ENCODE results near the gene BRIP1.
"Not testable (repeated sequence)": the region's sequence is repeated elsewhere in the genome, so short reads cannot be mapped to it uniquely, and the experiment has no call there.

Gene BRIP1

DNA sequence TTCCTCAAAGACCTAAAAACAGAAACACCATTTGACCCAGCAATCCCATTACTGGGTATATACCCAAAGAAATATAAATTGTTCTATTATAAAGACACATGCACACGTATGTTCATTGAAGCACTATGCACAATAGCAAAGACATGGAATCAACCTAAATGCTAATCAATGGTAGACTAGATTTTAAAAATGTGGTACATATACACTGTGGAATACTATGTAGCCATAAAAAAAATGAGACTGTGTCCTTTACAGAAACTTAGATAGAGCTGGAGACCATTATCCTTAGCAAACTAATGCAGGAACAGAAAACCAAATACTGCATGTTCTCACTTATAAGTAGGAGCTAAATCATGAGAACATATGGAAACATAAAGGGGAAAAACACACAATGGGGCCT, 36.5 kb downstream of the BRIP1 start:
- DNase-seq = not testable (repeated sequence)

DNA sequence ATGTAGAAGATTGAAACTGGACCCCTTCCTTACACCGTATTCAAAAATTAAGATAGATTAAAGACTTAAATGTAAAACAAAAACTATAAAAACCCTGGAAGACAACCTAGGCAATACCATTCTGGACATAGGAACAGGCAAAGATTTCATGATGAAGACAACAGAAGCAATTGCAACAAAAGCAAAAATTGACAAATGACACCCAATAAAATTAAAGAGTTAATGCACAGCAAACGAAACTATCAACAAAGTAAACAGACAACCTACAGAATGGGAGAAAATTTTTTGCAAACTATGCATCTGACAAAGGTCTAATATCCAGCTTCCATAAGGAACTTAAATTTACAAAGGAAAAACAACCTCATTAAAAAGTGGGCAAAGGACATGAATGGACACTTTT, 37.1 kb downstream of the BRIP1 start:
- DNase-seq = not testable (repeated sequence)

DNA sequence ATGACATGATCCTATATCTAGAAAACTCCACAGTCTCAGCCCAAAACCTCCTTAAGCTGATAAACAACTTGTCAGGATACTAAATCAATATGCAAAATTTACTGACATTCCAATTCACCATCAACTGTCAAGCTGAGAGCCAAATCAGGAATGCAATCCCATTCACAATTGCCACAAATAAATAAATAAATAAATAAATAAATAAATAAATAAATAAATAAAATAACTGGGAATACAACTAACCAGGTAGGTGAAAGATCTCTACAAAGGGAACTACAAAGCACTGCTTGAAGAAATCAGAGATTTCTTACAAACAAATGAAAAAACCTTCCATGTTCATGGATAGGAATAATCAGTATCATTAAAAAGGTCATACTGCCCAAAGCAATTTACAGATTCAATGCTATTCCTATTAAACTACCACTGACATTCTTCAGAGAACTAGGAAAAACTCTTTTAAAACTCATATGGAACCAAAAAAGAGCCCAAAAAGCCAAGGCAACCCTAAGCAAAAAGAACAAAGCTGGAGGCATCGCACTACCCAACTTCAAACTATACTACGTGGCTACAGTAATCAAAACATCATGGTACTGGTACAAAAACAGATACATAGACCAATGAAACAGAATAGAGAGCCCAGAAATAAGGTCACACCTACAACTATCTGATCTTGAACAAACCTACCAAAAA, 37.7 kb downstream of the BRIP1 start:
- no peak for DNase-seq

DNA sequence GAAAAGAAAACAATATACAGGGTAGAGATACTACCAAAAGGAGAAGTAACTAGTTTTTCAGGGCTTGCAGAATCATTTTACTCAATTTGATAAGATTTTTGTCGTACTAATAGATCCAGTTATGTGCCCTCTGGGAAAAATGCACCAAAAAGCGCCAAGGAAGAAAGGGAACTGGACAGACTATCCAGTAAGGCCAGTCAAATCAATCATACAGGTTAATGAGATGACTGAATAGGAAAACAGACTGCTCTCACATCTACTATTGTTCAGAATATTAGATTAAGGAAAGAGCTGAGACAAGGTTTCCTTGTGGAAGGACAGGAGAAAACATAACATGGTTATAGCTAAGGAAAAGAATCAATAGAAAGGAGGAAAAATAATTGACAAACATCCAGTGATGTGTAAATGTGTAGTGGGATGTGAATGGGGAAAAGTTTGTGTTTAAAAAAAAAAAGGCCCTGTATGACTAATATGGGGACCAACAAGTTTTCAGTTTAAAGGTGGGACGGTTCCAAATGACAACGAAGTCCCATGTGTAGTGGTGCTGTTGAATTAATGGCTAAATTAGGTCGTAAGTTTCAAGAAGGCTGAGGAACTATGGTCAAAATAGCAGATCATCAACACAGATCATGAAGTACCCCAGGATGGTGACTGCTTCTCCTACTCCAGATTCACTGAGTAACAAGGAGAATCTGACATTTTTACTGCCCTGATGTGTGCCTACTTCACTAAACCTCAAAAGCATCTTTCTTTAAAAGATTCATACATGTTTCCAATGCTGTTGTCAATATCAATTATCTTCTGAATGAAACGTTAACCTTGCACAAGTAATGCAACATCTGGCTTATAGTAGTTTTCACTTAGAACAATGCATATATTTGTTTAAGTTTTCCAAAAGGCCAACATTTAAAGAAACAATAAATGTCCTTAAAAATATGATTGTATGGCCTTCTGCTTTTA, 40.7 kb downstream of the BRIP1 start:
- no peak for DNase-seq

DNA sequence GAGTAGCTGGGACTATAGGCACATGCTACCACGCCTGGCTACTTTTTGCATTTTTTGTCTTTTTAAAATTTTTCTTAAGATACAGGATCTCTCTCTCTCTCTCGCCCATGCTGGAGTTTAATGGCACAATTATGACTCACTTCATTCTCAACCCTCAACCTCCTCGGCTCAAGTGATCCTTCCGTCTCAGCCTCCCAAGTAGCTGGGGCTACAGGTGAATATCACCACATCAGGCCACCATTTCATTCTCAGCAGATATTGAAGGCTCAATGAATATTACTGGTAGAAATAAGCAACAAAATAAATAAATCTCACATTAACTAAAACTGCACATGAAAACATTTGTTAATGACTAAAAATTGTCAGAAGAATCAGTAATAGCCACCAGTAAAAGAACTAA, 41.7 kb downstream of the BRIP1 start:
- no peak for DNase-seq

DNA sequence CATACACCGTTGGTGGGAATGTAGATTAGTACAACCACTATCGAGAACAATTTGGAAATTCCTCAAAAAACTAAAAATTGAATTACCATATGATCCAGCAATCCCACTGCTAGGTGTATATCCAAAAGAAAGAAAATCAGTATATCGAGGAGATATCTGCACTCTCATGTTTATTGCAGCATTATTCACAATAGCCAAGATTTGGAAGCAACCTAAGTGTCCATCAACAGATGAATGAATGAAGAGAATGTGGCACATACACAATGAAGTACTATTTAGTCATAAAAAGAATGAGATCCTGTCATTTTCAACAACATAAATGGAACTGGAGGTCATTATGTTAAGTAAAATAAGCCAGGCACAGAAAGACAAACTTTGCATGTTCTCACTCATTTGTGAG, 44.1 kb downstream of the BRIP1 start:
- not testable (repeated sequence) for DNase-seq

DNA sequence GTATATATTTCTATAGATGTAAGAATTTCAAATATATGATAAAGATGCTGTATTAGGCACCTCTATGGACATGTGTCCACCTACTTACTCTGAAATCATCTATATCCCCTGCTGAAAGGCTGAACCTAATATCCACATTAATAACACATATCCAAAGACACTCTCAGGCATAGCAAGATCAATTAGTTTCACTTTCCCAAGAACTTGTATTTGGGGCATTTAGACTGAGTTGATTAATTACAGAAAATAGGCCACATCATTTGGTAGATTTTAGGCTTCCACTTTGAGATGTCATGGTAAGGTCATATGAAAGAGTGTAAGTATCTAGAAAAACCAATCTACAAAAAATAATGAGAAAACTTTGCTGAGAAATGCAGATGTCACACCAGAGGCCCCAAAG, 45.1 kb downstream of the BRIP1 start:
- no peak for DNase-seq

DNA sequence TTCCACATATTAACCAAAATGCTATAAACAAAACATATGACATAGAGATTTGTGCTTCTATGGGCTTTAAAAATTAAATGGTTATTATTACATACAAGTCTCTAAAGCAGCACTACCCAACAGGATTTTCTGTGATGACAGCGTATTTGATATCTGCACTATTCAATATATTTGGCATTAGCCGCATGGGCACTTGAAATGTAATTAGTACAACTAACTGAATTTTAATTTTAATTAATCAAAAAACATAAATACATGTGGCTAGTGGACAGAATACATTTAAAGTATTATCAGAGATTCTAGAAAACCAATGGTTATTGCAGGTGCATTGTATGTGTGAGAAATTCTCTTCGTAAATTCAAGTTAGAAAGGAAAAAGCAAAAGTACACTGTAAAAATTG, 45.9 kb downstream of the BRIP1 start:
- no peak for DNase-seq

DNA sequence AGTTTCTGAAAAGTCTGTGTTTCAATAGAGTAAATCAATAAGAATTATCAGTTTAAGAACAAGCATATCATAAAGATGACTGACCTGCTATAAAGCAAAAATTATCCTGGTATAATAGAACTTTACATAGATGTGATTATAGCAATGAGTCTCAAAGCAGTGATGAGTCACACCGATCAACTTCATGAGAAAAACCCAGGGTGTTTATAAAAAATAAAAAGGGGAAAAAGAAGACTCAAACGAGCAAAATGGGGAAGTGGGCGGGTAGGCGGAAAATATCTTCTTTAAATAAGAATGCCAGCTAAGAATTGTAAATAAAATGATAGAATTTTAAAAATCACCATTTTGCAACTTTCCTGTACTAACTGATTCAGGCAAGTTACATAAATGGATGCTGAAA, 46.8 kb downstream of the BRIP1 start:
- DNase-seq = peak; percentile 42

DNA sequence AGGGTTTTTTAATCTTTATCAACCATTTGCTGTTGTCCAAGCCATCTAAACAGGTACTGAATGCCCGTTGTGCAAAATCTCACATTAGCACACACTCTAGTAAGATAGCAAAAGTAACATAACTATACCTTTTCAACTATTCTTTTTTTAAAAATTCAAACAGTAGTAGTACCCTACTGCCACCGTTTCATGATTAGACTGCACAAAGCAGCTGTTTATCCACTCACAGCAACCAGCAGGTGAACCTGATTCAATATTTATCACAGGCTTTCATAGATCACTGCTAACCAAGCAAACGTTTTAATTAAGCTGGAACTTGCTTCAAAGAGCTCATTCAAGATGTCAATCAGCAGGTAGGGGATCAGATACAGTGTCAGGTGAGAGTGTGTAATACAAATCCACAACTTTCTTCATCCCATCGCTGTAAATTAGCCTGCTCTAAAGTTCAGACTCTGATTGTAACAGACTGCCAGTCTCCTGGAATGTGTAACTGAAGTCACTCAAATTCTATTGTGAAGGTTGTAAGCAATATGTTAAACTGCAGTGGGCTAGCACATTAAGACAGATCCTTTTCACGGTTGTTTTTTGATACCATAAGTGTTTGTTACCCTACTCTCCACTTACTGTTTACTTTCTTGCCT, 47.3 kb downstream of the BRIP1 start:
- no peak for DNase-seq

DNA sequence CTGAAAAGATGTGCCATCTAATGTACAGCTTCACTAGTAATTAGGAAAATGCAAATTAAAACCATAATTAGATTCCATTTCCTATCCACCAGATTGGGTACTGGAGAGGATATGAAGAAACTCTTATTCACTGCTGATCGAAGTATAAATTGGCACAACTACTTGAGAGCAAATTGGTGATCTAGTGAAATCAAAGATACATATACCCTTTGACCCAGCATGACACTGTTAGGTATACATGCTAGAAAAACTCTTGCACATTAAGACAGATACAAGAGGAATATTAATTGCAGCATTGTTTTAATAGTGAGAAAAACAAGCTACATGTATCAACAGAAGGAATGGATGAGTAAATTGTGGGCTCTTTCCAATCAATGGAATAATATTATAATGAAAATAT, 48.8 kb downstream of the BRIP1 start:
- no peak for DNase-seq

DNA sequence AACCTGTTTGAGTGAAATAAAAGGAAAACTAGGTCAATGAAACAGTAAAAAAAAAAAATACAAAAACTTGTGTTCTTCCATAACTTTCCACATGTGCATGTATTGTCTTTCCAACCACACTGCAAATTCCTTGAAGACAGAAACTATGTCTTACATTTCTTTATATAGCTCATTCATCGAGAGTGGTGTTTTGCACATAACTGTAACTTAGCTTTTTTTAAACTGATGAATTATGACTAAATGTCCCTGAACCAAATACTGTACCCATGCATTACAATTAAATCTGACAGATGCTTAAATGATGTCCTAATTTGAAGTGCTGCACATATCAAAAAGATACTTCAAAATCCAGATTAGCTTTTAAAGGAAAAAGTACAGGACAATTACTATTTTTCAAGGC, 50.1 kb downstream of the BRIP1 start:
- DNase-seq = no peak

DNA sequence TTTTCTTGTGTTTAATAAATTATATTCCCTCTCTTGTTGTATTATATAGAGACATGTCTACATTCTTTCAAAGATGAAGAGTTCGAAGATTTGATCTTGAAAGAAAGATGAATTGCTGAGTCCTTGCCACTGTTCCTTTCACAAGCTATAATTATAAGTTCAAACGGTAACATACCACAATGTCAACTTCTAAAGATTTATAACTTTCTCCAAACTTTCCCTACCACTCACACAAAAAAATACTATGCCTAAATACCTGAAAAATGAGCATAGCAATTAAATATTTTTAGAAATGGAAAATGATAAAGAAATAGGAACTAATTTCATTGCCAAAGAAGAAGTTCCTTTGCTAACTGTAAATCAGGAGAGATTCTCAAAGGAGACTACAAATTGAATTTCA, 50.6 kb downstream of the BRIP1 start:
- DNase-seq = no peak

DNA sequence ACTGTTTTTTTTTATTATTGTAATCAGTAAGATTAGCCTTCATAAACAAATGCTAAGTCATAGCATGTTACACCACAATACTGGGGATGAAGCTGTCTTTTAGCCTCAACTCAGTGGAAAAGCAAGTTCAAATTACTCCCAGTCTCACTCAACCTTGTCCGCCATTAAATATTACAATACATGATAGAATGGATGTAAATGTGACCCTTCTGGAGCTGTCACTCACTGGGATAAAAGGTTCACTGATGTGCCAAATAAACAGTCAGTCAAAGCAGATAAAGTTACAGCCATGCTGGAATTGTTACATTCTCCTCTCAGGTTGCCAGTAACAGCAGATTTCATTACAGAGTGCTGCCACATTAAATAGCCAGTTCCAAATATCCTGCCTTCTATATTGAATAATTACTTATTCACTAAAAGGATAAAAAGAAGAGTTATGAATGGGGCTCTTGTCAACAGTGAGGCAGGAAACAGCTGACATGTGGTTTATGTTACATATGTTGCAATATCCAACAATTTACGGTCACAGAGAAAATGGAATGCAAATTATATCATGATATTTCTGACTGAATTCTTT, 53.4 kb downstream of the BRIP1 start:
- DNase-seq = no peak

DNA sequence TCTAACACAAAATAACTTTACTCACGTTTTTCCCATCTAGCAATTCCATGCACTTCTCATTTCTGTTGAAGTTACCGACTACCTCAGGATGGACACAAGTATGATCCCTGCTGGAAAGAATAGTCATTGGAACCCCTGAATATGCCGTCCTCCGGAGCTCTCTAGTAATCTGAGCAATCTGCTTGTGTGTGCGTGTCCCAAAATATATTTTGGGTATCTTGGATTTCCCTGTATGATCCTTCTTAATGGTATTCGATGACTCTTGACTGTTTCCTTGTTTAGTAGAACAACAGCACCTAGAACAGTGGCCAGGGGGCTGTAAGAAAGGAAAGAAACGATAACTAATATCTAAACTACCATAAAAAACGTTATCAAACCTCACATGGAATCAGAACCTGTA, 54.9 kb downstream of the BRIP1 start:
- DNase-seq = no peak

DNA sequence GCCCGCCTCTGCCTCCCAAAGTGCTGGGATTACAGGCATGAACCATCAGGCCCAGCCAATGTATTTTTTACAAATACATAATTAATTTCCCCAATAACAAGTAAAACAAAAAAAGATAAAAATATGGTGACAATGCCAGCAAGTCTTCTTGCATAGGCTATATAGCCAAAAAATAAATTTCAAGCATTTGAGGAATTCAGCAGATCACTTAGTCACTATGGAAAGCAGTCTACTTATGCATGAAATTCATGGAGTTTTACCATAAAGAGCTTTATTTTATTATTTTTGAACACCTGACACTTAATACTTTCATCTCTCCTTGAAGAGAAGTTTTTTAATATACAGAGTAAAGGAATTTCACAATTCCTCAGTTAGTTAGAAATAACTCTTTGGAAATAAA, 56.4 kb downstream of the BRIP1 start:
- no peak for DNase-seq

DNA sequence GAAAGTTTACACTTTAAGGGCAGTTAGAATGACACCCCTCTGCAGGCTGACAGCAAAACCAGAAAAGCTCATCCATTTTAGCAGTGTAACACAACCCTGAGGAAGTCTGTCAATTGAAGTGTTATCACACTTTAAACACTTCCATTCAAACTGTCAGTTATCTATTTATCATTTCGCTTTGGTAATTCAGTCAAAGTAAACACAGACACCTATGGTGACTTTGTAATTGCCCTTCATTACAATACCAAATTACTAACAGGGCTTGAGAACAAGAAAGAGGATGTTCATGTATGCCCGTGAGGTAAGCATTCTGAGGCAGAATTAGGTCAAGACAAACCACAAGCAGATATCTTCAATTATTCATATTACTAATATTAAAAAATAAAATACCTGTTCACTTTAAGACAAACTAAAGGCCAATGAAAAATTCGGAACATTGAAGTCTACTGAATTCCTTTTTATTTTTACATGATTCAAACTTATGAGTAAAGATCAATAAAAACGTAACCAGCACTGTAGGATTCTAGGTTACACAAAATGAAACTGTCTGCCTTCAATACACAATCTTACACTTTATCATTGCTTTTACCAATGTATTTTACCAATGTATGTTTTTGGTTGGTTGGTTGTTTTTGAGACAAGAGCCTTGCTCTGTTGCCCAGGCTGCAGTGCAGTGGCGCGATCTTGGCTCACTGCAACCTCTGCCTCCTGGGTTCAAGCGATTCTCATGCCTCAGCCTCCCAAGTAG, 57.1 kb downstream of the BRIP1 start:
- DNase-seq = no peak

DNA sequence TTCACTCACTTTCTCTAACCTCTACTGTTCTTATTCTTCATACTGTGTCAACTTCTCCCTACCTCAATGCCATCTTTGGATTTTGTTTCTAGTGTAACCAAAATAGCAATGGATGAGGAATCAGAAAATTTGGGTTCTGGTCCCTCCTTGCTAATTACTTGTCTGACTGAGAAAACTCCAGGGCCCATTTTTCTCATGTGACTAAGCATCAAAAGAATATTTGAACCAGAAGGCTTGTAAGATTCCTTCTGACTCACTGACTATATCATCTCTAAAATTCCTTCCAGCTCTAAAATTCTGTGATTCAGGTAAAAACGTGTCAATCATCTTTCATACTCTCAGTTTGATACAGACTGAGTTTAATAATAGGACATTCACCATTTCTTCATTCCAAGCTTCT, 57.9 kb downstream of the BRIP1 start:
- DNase-seq = no peak

DNA sequence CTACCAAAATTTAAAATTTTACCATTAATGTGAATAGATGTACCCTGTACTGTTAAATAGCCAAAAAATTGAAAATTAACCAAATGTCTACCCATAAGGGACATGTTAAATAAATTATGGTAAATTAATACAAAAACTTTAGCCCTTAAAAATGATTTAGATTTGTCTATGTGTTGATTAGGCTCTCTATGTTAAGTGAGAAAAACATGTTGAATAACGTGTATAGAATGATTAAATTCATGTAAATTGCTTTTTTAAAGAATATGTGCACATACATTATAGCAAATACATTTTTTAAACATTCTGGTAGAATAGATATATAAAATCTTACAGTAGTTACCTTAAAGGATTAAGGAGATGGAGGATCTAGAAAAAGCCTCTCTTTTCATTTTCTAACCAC, 59.5 kb downstream of the BRIP1 start:
- DNase-seq = no peak

DNA sequence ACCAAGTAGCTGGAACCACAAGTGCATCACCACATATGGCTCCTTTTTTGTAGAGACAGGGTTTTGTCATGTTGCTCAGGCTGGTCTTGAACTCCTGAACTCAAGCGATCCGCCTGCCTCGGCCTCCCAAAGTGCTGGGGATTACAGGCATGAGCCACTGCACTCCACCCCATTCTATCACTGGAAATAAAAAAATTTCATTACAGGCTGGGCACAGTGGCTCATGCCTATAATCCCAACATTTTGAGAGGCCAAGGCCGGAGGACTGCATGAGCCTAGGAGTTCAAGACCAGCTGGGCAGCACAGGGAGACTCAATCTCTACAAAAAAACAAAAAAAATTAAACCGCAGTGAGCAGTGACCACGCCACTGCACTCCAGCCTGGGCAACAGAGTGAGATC, 60.1 kb downstream of the BRIP1 start:
- no peak for DNase-seq

DNA sequence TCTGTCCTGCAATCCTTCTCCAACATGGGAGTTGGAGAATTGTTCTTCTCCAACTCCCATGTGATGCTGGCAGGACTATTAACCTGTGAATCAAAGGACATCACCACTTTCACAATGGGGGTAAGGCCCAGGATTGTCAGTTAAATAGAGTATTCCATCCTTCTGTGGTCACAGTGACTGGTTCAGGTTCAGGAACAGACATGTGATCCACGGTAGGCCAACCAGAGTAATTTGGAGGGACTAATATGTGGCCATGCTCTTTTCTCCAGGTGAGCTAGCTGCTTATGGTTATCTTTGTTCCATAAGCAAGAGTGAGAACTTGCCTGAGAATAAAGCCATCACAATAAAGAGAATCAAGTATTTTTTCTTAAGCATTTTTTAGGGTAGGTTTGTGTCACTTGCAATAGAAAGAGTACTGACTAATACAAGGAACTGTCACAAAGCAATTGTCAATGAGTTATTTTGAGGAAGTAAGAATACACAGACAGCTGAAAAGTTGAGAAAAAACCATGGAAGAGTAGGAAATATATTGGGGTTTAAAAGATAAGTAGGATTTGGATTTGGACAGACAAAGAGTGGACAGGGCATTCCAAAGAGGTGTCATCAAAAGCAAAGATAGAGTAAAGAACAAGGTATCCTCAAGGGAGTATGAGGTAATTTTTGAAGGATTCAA, 63.4 kb downstream of the BRIP1 start:
- no peak for DNase-seq

DNA sequence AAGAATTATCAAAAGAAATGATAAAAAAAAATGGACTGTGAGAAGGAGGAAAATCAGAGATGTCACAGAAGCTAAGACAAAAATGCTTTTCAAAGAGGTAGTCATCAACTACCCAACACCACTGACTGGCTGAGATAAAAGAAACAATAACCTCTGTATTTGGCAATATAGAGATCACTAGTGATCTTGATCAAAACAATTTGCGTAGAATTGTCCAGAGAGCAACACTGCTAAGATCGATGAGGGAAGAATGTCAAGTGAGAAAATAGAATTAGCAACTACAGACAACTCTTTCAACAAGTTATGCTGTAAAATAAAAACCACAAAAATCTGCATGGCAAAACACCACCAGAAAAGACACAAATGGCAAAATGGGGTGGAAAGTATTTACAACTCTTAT, 66.0 kb downstream of the BRIP1 start:
- DNase-seq = no peak
